KG1 (cell line): ENCODE results near the gene SH3GL1.
"Not testable (repeated sequence)": the region's sequence is repeated elsewhere in the genome, so short reads cannot be mapped to it uniquely, and the experiment has no call there.

Source experiments
- DNase-seq: peaks from one replicate; lab custom pipeline; 2025; lab: John Stamatoyannopoulos, UW

The SH3GL1 gene

GRCh38 chr19:4362831-4363545 is 37.4 kb downstream of the SH3GL1 start:
- DNase-seq, result no peak

GRCh38 chr19:4362101-4362828 is 38.1 kb downstream of the SH3GL1 start:
- DNase-seq, result no peak

- no peak for DNase-seq
Observed at GRCh38 chr19:4361152-4362046, 38.9 kb downstream of the SH3GL1 start.

- no peak for DNase-seq
Observed at GRCh38 chr19:4360641-4361151, 39.7 kb downstream of the SH3GL1 start.

- DNase-seq, result no peak
Observed at GRCh38 chr19:4360081-4360569, 40.2 kb downstream of the SH3GL1 start.

- no peak for DNase-seq
Observed at GRCh38 chr19:4359627-4360000, 40.7 kb downstream of the SH3GL1 start.

- DNase-seq, result no peak
Observed at GRCh38 chr19:4358709-4359626, 41.4 kb downstream of the SH3GL1 start.

GRCh38 chr19:4357921-4358326 is 42.4 kb downstream of the SH3GL1 start:
- no peak for DNase-seq

GRCh38 chr19:4357095-4357797 is 43.1 kb downstream of the SH3GL1 start:
- DNase-seq, result no peak

- no peak for DNase-seq
Observed at GRCh38 chr19:4354897-4355296, 45.5 kb downstream of the SH3GL1 start.

- no peak for DNase-seq
Observed at GRCh38 chr19:4354282-4354681, 46.1 kb downstream of the SH3GL1 start.

GRCh38 chr19:4352701-4353121 is 47.6 kb downstream of the SH3GL1 start:
- DNase-seq, result no peak

GRCh38 chr19:4350726-4351125 is 49.6 kb downstream of the SH3GL1 start:
- DNase-seq, result no peak

GRCh38 chr19:4350111-4350510 is 50.2 kb downstream of the SH3GL1 start:
- DNase-seq, result no peak

- not testable (repeated sequence) for DNase-seq
Observed at GRCh38 chr19:4349225-4349624, 51.1 kb downstream of the SH3GL1 start.

GRCh38 chr19:4347521-4347920 is 52.8 kb downstream of the SH3GL1 start:
- DNase-seq, result no peak

GRCh38 chr19:4346020-4346383 is 54.3 kb downstream of the SH3GL1 start:
- no peak for DNase-seq

GRCh38 chr19:4345342-4346019 is 54.9 kb downstream of the SH3GL1 start:
- DNase-seq, result no peak

- DNase-seq, result peak; percentile 74
Observed at GRCh38 chr19:4343370-4344307, 56.7 kb downstream of the SH3GL1 start, which contains the start of gene MPND. Gene MPND (plus strand): TSS chr19:4343562. CDS start chr19:4343594, 32 bp downstream.
